ENCODE results near the gene EIF4A2.
"Not testable (repeated sequence)": the region's sequence is repeated elsewhere in the genome, so short reads cannot be mapped to it uniquely, and the experiment has no call there.

Gene EIF4A2

DNA sequence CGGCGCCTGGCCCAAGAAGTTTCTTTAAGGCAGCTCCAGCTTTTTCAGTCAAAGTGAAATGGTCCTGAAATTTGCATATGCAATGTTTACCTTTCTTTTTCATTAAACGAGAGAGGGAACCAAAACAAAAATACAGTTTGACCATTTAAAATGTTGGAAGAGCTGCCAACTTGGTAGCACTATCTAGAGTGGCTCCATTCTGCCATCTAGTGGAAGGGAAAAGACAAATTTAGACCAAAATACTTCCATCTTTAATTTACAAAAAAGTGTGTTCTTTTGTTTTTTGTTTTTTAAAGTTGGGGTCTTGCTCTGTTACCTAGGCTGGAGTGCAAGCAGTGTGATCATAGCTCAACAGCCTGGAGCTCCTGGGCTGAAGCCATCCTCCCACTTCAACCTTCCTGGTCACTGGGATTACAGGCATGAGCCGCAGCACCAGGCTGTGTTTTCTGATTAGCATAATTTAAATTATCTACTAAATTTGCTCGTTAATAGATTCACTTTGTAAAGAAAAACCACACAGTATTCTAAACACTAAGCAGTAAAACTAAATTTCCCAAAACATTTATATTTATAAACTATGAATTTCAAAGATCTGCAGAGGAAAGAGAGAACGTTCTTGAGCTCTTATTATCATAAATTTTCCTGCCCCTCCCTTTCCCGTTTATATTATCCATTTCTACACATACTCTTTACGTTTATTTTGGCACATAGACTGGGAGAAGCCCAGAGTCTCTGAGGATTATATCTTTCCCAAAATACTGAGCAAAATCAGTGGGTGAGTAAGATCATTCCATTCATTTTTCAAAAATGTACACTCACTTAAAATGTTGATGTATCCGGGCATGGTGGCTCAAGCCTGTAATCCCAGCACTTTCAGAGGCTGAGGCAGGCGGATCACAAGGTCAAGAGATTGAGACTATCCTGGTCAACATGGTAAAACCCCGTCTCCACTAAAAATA is 38.3 kb downstream of the EIF4A2 start:
- Histone ChIP-seq H3K4me3 (ENCODE audit: low read depth, low read length) (peak overlapping the region; percentile 35), H3K27ac (peak overlapping the region; percentile 63), H3K36me3 (replicated peaks) (no peaks in the 10 kb centered on the region), H3K27me3 (replicated peaks) (no peaks in the 10 kb centered on the region)
- in situ Hi-C loops (cut with HindIII; ENCODE audit: low pct_ligation_motif_present, low sequenced_read_pairs): loop anchor here (25.0 kb wide), 1 partner anchor 209 kb away; the partner anchor contains the start of gene AHSG
- DNase-seq: peak; percentile 70
- TF ChIP-seq, protein P1, sequence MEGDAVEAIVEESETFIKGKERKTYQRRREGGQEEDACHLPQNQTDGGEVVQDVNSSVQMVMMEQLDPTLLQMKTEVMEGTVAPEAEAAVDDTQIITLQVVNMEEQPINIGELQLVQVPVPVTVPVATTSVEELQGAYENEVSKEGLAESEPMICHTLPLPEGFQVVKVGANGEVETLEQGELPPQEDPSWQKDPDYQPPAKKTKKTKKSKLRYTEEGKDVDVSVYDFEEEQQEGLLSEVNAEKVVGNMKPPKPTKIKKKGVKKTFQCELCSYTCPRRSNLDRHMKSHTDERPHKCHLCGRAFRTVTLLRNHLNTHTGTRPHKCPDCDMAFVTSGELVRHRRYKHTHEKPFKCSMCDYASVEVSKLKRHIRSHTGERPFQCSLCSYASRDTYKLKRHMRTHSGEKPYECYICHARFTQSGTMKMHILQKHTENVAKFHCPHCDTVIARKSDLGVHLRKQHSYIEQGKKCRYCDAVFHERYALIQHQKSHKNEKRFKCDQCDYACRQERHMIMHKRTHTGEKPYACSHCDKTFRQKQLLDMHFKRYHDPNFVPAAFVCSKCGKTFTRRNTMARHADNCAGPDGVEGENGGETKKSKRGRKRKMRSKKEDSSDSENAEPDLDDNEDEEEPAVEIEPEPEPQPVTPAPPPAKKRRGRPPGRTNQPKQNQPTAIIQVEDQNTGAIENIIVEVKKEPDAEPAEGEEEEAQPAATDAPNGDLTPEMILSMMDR (IDR thresholded peaks at IDR 0.05; ENCODE audit: low read depth, low read length, missing control alignments): peak; percentile 69

DNA sequence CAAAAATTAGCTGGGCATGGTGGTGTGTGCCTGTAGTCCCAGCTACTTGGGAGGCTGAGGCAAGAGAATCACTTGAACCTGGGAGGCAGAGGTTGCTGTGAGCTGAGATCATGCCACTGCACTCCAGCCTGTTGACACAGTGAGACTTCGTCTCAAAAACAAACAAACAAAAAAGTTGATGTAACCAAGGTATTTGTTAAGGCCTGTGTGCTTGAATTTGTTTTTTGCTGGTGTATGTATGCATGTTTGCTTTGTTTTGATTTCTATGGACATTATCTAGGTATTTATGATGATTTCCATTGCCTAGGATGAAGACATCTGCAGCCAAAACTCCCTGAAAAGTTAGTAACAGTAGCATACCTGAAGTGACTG is 39.0 kb downstream of the EIF4A2 start:
- not testable (repeated sequence) for H3K4me3 ChIP-seq (ENCODE audit: low read depth, low read length); H3K36me3 ChIP-seq (replicated peaks); H3K27me3 ChIP-seq (replicated peaks); DNase-seq
- in situ Hi-C loops (cut with HindIII; ENCODE audit: low pct_ligation_motif_present, low sequenced_read_pairs): loop anchor here (25.0 kb wide), 1 partner anchor 210 kb away; the partner anchor contains the start of gene AHSG
- H3K27ac ChIP-seq: peak overlapping the region; percentile 63

DNA sequence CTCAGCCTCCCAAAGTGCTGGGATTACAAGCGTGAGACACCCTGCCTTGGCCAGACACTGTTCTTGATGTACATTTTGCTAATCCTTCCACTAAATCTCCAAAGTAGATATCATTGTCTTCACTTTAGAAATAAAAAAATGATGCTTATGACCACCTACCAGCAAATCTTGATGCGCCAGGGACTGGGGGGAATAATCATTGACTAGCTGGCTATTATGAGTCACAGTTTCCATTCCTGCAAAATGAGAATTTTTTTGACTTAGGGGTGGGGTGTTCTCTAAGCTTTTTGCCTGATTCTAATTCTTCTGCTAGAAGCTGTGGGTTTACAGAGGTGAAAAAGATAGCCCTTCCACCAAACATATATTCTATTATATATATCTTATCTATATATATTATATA is 40.0 kb downstream of the EIF4A2 start:
- H3K36me3 ChIP-seq (replicated peaks): no peaks in the 10 kb centered on the region
- TF ChIP-seq, protein P1 (IDR thresholded peaks at IDR 0.05; ENCODE audit: low read depth, low read length, missing control alignments): no peak
- peaks cover 4% of the 10 kb centered on the region for H3K27me3 ChIP-seq (replicated peaks)
- no peak overlapping the region for H3K27ac ChIP-seq
- DNase-seq: no peak
- no peak overlapping the region for H3K4me3 ChIP-seq (ENCODE audit: low read depth, low read length)
- in situ Hi-C loops (cut with HindIII; ENCODE audit: low pct_ligation_motif_present, low sequenced_read_pairs): loop anchor here (25.0 kb wide), 1 partner anchor 211 kb away; the partner anchor contains the start of gene AHSG

DNA sequence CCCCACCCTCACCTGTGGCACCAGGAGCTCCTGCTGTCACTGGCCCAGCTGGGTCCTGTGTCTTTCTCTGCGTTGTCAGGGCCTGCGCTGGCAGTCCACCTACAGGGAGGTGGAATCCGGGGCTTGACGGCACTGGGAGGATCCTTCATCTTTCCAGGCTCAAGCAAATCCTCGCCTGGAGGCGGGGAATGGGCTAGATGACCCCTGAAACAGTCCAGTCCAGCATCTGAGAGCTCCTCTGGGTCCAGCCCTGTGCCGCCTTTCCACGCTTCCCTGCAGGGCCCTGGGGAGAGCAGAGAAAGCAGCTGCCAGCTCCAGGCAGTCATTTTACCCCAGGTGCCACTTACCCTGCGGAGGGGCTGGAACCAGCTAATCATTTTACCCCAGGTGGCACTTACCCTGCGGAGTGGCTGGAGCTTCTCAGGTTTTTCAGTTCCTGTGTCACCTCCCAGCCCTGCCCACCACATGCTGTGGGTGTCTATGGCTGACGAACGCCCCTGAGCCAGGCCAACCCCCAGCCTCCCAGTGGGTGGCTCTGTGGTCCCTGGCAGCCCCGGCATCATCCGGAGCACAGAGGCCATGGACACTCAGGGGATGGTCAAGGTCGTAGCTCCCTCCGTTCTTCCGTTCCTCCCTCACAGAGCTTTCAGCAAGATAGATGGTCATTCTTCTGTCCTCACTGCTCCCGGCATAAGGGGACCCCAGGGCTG is 41.2 kb downstream of the EIF4A2 start:
- no peak overlapping the region for H3K4me3 ChIP-seq (ENCODE audit: low read depth, low read length)
- peaks cover 10% of the 10 kb centered on the region for H3K27me3 ChIP-seq (replicated peaks)
- no peaks in the 10 kb centered on the region for H3K36me3 ChIP-seq (replicated peaks)
- DNase-seq: no peak
- in situ Hi-C loops (cut with HindIII; ENCODE audit: low pct_ligation_motif_present, low sequenced_read_pairs): loop anchor here (25.0 kb wide), 1 partner anchor 212 kb away; the partner anchor contains the start of gene AHSG
- TF ChIP-seq, protein P1 (IDR thresholded peaks at IDR 0.05; ENCODE audit: low read depth, low read length, missing control alignments): no peak
- no peak overlapping the region for H3K27ac ChIP-seq

DNA sequence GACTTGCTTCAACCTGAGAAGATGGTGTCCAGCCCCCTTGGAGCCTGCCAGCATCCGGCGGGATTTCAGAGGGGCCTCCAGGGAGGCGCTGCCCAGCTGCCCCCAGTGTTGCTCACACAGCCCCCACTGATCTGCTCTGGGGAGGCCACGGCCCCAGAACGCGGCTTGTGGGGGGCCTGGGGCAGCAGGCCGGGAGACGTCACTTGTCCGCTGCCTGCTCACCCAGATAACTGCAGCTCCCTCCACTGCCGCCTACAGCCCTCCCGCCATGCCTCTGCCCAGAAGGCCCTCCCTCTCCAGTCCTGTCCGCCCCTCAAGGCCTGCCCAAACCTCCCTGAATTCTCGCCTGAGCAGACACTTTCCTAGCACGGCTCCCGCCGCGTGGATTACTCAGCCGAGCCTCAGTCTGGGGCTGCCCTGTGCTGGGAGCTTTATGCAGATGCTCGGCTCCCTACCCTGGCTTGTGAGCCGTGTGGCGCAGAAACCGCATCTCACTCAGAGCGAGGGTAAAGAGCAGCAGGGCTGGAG is 42.0 kb downstream of the EIF4A2 start:
- H3K36me3 ChIP-seq (replicated peaks): no peaks in the 10 kb centered on the region
- no peak overlapping the region for H3K27ac ChIP-seq
- H3K27me3 ChIP-seq (replicated peaks): peaks cover 17% of the 10 kb centered on the region
- TF ChIP-seq, protein P1 (IDR thresholded peaks at IDR 0.05; ENCODE audit: low read depth, low read length, missing control alignments): no peak
- in situ Hi-C loops (cut with HindIII; ENCODE audit: low pct_ligation_motif_present, low sequenced_read_pairs): no loop called here
- DNase-seq: peak; percentile 77
- H3K4me3 ChIP-seq (ENCODE audit: low read depth, low read length): peak overlapping the region; percentile 33

All from brain microvascular endothelial cell (primary cell).